Measurements from ENCODE around the gene STARD7.
"Not testable (repeated sequence)": the region's sequence is repeated elsewhere in the genome, so short reads cannot be mapped to it uniquely, and the experiment has no call there.

DNA sequence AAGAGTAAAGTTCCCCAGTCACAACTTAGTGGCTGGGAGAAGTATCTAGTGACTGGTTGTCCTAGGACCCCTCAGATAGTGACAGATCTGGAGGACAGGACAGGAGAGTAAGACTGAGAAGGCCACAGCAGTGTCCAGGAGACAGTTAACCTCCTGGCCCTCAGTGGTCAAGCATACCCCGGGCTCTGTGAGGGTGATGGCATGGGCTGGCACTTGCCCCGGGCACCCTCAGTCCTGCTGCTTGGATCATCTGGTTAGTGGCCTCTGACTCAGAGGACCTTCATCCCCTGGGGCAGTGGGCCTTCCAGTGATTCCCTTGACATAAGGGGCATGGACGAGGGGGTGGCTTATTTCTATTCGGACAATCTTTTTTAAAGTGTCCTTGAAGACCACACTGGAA is 11.3 kb upstream of the STARD7 start:
- TF ChIP-seq, protein P1, sequence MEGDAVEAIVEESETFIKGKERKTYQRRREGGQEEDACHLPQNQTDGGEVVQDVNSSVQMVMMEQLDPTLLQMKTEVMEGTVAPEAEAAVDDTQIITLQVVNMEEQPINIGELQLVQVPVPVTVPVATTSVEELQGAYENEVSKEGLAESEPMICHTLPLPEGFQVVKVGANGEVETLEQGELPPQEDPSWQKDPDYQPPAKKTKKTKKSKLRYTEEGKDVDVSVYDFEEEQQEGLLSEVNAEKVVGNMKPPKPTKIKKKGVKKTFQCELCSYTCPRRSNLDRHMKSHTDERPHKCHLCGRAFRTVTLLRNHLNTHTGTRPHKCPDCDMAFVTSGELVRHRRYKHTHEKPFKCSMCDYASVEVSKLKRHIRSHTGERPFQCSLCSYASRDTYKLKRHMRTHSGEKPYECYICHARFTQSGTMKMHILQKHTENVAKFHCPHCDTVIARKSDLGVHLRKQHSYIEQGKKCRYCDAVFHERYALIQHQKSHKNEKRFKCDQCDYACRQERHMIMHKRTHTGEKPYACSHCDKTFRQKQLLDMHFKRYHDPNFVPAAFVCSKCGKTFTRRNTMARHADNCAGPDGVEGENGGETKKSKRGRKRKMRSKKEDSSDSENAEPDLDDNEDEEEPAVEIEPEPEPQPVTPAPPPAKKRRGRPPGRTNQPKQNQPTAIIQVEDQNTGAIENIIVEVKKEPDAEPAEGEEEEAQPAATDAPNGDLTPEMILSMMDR (IDR thresholded peaks at IDR 0.05; ENCODE audit: low read depth, low read length, missing input control), result not testable (repeated sequence)
- not testable (repeated sequence) for TF ChIP-seq JUND (IDR thresholded peaks at IDR 0.05); TAF1 (conservative IDR thresholded peaks at IDR 0.05); HNF4A (conservative IDR thresholded peaks at IDR 0.05)
- TF ChIP-seq, protein P2, sequence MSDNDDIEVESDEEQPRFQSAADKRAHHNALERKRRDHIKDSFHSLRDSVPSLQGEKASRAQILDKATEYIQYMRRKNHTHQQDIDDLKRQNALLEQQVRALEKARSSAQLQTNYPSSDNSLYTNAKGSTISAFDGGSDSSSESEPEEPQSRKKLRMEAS (IDR thresholded peaks at IDR 0.05), result not testable (repeated sequence)

Data from liver (tissue), 3 donors.